Left colon (tissue), 2 donors: ENCODE data around the gene TBK1. TPM values are rescaled to one million over a fixed set of nuclear protein-coding genes. Genes with fewer than 3 reads are reported as not detected.
"Not testable (repeated sequence)": the region's sequence is repeated elsewhere in the genome, so short reads cannot be mapped to it uniquely, and the experiment has no call there.

ENCODE experiments used
- ATAC-seq: fragments of 200-7000 bp; cut with Tn5 transposase; one replicate; pipeline ENCODE4 v1.9.1; 2020; ENCODE audit warnings: mild to moderate bottlenecking, moderate library complexity
- DNase-seq, 2 donors: peaks; one replicate each; pipeline ENCODE4 v3.0.0-alpha.2; 2020
- intact Hi-C, 2 donors: fragments of 100-400 bp; cut with DNase I in 1 of 2; cut with micrococcal nuclease in 1 of 2; formaldehyde crosslinking; loops; one replicate each; pipeline versions ENCODE4 v1.11.2 to v1.14.0; 2022; cut with DNase I, micrococcal nuclease
- total RNA-seq, 2 donors: library from RNA; stranded (reverse); fragmentation: NEBNext Ultra II Directional; extraction: Animal tissue kit (Norgen Biotek cat#: 25700); gene quantifications; one replicate each; pipeline ENCODE4 v1.2.1, GENCODE V29; 2021
- donor health status: DM: no; HTN: no; CAD: no.
- donor health status: DM: yes; HTN: yes; CAD: no.

The TBK1 gene
- total RNA-seq, 2 donors from 2014 or later, result 17.1 to 17.7 TPM

GRCh38 chr12:64530566-64530965 lies 78.6 kb downstream of the TBK1 start:
- ATAC-seq, result no peak
- intact Hi-C loops, result loop anchor here in 1 of 2 donors (10.0 kb wide), 1 partner anchor 174 kb away; no protein-coding TSS in a partner anchor

GRCh38 chr12:64531665-64532334 lies 79.9 kb downstream of the TBK1 start:
- intact Hi-C loops, result loop anchor here in 1 of 2 donors (10.0 kb wide), 1 partner anchor 173 kb away; no protein-coding TSS in a partner anchor
- ATAC-seq (no peak), DNase-seq (no peak)

More at GRCh38 chr12:64530566-64530965, 78.6 kb downstream of the TBK1 start:
- DNase-seq, result no peak

GRCh38 chr12:64532734-64533351 lies 80.9 kb downstream of the TBK1 start:
- no peak for DNase-seq
- intact Hi-C loops, result loop anchor here in 1 of 2 donors (10.0 kb wide), 1 partner anchor 172 kb away; no protein-coding TSS in a partner anchor
- no peak for ATAC-seq

- no peak for DNase-seq
- no peak for ATAC-seq
- intact Hi-C loops, result loop anchor here in 1 of 2 donors (10.0 kb wide), 1 partner anchor 170 kb away; no protein-coding TSS in a partner anchor
Observed at GRCh38 chr12:64534672-64535199, 82.8 kb downstream of the TBK1 start.

- DNase-seq, result no peak
- intact Hi-C loops, result loop anchor here in 1 of 2 donors (10.0 kb wide), 1 partner anchor 167 kb away; no protein-coding TSS in a partner anchor
- ATAC-seq, result no peak
Observed at GRCh38 chr12:64538121-64538520, 86.2 kb downstream of the TBK1 start.

- intact Hi-C loops, DNase-seq, ATAC-seq: not testable (repeated sequence)
Observed at GRCh38 chr12:64542409-64543047, 90.6 kb downstream of the TBK1 start.

GRCh38 chr12:64544371-64545080 lies 92.6 kb downstream of the TBK1 start:
- DNase-seq (no peak), ATAC-seq (no peak)
- intact Hi-C loops, result no loop called here

GRCh38 chr12:64545081-64545382 lies 93.1 kb downstream of the TBK1 start:
- intact Hi-C loops, result no loop called here
- ATAC-seq, result no peak
- no peak for DNase-seq

GRCh38 chr12:64549108-64549507 lies 97.2 kb downstream of the TBK1 start:
- ATAC-seq, result no peak
- DNase-seq, result no peak
- intact Hi-C loops, result no loop called here

- no peak for ATAC-seq
- intact Hi-C loops, result loop anchor here in 1 of 2 donors (5.0 kb wide), 1 partner anchor 147 kb away; no protein-coding TSS in a partner anchor
- DNase-seq, result no peak
Observed at GRCh38 chr12:64550755-64551154, 98.8 kb downstream of the TBK1 start.

GRCh38 chr12:64551676-64552075 lies 99.8 kb downstream of the TBK1 start:
- ATAC-seq (no peak), DNase-seq (no peak)
- intact Hi-C loops, result loop anchor here in 1 of 2 donors (5.0 kb wide), 1 partner anchor 146 kb away; no protein-coding TSS in a partner anchor

Other genes with a start within 250 kb of the TBK1 start
- gene KICS2, start 229.8 kb upstream of the TBK1 start, total RNA-seq, result 1 to 10 TPM; 5.2 to 5.7 TPM
- gene C12orf56, start 61.4 kb upstream of the TBK1 start, total RNA-seq, result 1 to 10 TPM in 1 of 2 donors, under 1 TPM in 1; 0.24 to 1.6 TPM
- gene XPOT, start 47.7 kb upstream of the TBK1 start, total RNA-seq, result 10 to 100 TPM; 24.3 to 30.4 TPM
- gene RASSF3, start 158.4 kb downstream of the TBK1 start, total RNA-seq, result 100 to 1,000 TPM in 1 of 2 donors, 10 to 100 TPM in 1; 88.4 to 104 TPM